Fibroblast of lung (primary cell): Measurements from ENCODE around the gene RGS1.

Experiments used
- EZH2 ChIP-seq: IDR thresholded peaks from 2 replicates; pipeline ENCODE4 v1.5.1; 2012; ENCODE audit warnings: low read length, control low read depth, mild to moderate bottlenecking; ENCODE audit errors: missing control alignments
- TF ChIP-seq, protein P1 (sequence below), 2 donors: IDR thresholded peaks in 1 of 2; conservative IDR thresholded peaks in 1 of 2; 1 replicate in 1 of 2; 2 replicates in 1 of 2; pipeline ENCODE4 v1.5.1; 2011 to 2012; ENCODE audit warnings: low read length in 2 of 2, control low read depth in 1 of 2, inconsistent platforms in 1 of 2, low read depth in 1 of 2, mild to moderate bottlenecking in 1 of 2

DNA sequence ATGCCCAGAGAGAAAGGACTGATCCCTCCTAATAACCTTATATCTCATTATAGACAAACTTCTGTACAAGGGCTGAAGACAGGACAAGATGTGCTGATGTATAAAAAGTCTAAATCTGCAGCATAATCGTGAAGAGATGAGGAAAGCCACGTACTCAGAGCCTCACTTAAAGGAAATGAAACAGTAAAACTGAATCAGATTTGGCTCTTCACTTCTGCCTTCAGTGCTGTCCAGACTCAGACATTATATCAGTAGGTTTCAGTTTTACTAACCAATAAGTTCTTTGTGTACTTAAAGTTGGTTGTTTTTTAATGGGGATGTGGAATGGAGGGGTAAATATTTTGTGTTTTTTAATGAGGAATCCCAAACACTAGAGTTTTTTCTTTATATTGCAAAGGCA lies 45.3 kb upstream of the RGS1 start:
- TF ChIP-seq, protein P1, sequence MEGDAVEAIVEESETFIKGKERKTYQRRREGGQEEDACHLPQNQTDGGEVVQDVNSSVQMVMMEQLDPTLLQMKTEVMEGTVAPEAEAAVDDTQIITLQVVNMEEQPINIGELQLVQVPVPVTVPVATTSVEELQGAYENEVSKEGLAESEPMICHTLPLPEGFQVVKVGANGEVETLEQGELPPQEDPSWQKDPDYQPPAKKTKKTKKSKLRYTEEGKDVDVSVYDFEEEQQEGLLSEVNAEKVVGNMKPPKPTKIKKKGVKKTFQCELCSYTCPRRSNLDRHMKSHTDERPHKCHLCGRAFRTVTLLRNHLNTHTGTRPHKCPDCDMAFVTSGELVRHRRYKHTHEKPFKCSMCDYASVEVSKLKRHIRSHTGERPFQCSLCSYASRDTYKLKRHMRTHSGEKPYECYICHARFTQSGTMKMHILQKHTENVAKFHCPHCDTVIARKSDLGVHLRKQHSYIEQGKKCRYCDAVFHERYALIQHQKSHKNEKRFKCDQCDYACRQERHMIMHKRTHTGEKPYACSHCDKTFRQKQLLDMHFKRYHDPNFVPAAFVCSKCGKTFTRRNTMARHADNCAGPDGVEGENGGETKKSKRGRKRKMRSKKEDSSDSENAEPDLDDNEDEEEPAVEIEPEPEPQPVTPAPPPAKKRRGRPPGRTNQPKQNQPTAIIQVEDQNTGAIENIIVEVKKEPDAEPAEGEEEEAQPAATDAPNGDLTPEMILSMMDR (conservative IDR thresholded peaks at IDR 0.05 in 1 of 2, IDR thresholded peaks at IDR 0.05 in 1 of 2; ENCODE audit: low read depth in 1 of 2, low read length in 2 of 2): no peak
- TF ChIP-seq EZH2: no peak
